HG03575 (cell line): ENCODE results near the gene DLG3.

Experiments
- ATAC-seq: cut with Tn5 transposase; IDR thresholded peaks from one replicate; pipeline ENCODE4 v1.9.1; 2021; ENCODE audit not compliant: unreplicated experiment, insufficient number of reproducible peaks, low FRiP score; ENCODE audit errors: extremely low read depth

Gene DLG3

GRCh38 chrX:70464051-70464450, 19.4 kb downstream of the DLG3 start:
- ATAC-seq, result no peak

GRCh38 chrX:70466968-70467367, 22.3 kb downstream of the DLG3 start:
- ATAC-seq, result no peak

DNA sequence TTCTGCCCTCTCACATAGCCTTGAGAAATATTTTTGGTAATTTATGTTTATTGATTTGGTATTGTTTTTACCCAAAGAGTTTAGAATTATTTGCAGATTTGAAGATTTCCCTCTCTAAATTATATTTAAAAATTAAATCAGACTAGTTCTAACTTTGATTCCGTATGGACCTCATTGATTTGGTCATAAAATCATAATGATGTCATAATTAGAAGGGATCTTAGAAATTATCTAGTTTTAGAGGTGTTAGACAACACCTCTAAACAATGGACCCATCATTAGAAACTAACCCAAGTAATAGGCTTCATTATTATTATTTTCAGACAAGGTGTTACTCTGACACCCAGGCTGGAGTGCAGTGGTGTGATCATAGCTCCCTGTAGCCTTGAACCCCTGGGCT, 24.1 kb downstream of the DLG3 start:
- ATAC-seq, result no peak

- no peak for ATAC-seq
Measured at GRCh38 chrX:70470850-70471289, 26.2 kb downstream of the DLG3 start.

DNA sequence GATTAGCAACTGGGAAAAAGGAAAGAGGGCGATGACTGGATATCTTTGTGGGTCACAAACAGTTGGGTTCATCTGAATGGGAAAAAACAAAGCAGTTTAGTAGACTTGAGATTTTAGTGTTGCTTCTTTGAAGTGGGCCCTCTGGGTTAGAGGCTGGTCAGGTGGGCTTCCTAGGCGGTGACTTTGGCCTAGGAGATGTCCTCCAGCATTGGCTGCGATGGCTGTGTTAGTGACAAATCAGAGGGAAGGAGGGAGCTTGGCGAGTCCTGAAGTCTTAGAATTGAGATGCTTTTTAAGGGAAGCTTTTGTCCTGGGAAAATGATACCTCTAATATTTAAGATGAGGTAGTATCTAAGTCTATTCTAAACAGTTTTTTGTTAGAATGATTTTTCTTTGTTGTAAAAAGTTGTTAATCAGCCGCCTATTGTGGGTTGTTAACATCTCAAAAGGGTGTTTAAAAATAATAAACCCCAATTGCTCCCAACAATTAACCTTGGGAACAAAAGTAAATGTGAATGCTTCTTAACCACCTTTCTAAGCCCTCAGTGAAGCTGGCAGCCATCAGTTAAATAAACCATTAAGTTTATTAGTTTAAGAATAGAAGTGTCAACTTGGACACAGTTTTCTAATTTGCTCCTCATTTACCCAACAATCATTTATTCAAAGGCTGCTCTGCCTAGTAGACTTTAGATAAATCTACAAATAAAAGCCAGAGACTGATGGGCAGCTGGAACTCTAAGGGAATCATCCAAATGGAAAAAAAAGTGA, 31.7 kb downstream of the DLG3 start:
- no peak for ATAC-seq

GRCh38 chrX:70476934-70477733, 32.5 kb downstream of the DLG3 start:
- no peak for ATAC-seq

- no peak for ATAC-seq
Measured at GRCh38 chrX:70477734-70478075, 33.1 kb downstream of the DLG3 start.

DNA sequence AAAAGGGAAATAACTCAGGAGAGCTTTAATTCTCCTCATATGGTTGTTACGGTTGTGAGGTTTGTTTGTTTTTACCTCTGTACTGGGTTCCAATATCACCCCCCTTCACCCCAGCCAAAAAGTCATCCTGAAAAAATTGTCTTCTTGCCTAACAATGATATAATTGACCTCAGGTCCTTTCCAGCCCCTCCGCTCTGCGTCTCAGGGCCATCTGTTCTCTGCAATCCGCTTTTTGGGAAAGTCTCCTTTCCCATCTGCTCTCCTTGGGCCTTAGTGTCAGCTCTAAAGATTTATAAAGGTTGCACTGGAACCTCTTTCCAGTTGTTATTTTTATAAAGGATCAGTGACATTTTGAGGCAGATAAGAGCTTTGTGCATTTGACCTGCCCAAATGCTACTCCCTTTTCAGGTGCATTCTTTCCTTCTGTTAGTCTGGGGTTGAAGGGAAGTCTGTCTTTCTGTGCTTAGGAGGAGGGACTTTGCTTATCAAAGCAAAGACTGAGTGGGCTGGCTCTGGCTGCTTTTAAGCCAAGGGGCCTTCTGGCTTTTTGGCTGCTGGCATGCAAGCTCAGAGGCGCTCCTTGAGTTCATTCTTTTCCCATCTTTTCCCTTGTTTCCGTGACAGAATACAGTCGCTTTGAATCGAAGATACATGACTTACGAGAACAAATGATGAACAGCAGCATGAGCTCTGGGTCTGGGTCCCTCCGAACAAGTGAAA, 34.1 kb downstream of the DLG3 start:
- ATAC-seq, result no peak

DNA sequence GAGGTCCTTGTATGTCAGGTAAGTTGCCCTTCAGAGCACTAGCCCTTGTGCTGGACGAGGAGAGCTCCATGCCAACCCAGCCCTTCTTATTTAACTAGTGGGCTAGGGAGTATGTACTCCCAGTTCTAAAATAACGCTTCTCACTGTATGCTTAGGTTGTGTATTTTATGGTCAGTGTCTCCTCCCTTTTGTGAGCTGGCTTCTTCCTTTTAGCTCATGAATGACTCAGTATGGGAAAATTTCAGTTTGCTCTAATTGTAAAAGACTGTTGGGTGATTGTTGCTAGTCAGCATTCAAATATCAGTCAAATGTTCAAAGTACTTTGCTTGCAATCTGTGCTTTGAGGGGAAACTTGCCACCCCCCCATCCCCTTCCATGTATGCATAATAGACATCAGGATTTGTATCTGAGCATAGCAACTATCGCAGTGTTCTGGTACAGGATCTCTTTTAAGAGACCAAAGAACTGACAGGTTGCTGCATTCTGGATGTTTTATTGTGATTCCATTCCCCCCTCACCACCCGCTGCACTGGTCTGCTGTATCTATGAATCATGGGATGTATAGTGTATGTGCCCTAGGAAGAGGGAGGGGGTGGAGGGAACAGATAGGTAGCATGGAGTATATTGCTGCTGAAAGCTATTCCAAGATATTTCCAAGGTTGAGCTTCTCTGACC, 34.7 kb downstream of the DLG3 start:
- no peak for ATAC-seq

GRCh38 chrX:70479922-70480659, 35.5 kb downstream of the DLG3 start:
- ATAC-seq, result no peak

DNA sequence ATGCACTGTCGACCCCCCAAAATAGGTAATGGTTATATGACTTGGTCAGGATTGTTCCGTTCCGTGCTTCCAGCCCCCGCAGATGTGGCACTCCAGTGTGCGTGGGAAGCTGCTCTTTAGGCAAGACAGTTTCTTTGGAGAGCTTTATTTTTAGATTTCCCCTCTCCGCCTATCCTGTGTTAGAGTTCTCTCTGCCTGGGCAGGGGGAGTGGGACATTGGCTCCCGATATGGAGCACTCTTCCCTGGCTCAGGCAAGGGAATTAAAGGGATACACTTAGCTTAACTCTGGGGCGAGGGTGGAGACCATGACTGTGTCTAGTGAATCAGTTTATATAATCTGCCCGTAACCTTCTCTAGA, 36.0 kb downstream of the DLG3 start:
- ATAC-seq, result no peak

DNA sequence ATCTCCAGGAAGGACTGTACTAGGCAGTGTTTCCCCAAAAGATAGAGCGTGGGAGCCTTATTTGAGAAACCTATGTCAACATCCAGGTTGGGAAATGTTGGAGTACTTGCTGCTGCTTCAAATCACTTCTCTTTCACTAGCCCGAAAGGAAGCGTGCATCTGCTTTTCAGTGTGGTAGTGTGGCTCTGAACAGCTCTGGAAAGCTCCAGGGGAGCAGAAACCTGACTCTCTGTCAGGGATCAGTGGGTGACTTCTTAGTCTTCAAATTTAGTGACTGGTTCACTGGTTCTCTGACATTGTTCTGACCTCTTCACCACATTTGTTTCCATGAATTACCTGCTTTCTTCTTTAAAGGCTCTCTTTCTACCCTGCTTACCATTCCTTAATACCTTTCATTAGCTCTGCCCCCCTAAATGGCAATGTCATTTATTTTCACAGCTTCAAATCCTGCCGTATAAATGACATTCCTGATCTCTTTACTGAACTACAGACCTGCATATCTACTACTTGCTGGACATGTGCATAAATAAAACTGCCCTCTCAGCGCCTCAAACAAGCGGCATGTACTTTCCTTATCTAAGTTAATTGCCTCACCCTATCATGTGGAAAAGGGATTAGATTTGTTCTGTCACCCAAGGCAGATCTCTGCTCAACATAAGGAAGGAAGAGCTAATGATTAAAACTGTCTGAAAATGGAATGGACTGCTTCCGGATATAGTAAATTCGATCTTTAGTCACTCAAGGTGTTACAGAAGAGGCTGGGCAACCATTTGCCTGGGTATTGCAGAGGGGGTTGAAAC, 37.0 kb downstream of the DLG3 start:
- ATAC-seq, result no peak

DNA sequence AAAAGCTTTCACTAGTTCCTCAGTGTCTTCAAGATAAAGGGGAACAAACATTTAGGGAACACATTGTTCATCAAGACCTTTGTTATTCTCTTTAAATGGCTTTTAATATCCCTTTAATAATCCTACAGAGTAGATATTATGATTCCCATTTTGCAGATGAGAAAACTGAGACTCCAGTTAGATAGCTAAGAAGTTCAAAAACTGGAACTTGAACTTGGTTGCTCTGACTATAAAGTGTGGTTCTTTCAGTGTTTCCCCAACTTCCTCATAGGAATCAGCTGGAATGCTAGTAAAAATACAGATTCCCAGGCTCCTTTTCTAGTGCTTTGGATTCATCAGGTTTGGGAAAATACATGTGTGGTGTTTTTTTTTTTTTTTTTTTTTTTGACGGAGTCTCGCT, 37.7 kb downstream of the DLG3 start:
- no peak for ATAC-seq

DNA sequence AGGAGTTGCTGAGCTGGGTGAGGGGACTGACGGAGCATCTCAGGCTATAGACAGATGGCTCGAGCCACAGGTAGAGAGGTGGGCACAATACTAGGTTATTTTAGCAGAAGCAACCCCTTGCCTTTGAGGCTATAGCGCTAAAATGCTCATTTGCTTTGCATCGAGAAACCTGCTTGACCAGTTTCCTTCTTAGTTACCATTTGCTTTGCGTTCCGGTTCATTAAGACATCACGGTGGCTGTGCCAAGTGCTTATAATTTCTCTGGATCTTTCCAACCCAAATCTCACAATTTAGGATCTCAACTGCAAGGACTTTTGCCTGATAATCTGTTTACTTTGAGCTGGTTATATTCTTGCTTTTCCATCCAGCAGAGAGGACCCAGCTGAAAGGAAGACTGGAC, 40.8 kb downstream of the DLG3 start:
- no peak for ATAC-seq

GRCh38 chrX:70488856-70489255, 44.2 kb downstream of the DLG3 start:
- ATAC-seq, result no peak

GRCh38 chrX:70494441-70494840, 49.8 kb downstream of the DLG3 start:
- no peak for ATAC-seq

- no peak for ATAC-seq
Measured at GRCh38 chrX:70496491-70496890, 51.9 kb downstream of the DLG3 start.

- ATAC-seq, result no peak
Measured at GRCh38 chrX:70497026-70497425, 52.4 kb downstream of the DLG3 start.
